ENCODE measurements around the gene FZD8. TPM values are rescaled to one million over a fixed set of nuclear protein-coding genes. Genes with fewer than 3 reads are reported as not detected.
A peak's percentile ranks its signal among the peaks of the same experiment; 100 is the strongest.

Gene FZD8
- total RNA-seq, 1 experiment from 2014 or later = 13.7 TPM

GRCh38 chr10:35661236-35661635 is 19.1 kb upstream of the FZD8 start:
- ATAC-seq = no peak
- no peak overlapping the region for H3K27ac Mint-ChIP-seq
- H3K9me3 Mint-ChIP-seq = peaks cover 8% of the 10 kb centered on the region

GRCh38 chr10:35659456-35659855 is 17.4 kb upstream of the FZD8 start:
- no peak for DNase-seq (ENCODE audit: low spot score)
- Mint-ChIP-seq H3K27me3 (ENCODE audit: low read depth) (no peaks in the 10 kb centered on the region; the same call in 1 of the 2 replicates), H3K27ac (no peak overlapping the region), H3K4me3 (no peak overlapping the region), H3K9me3 (peaks cover 8% of the 10 kb centered on the region), H3K4me1 (peaks cover 31% of the 10 kb centered on the region), H3K36me3 (peaks cover 7% of the 10 kb centered on the region)
- ChIA-PET CTCF (interaction anchor here (1.0 kb wide), 1 partner anchor 24 kb away, joined by 3 read pairs; no protein-coding TSS in a partner anchor), POLR2A (no interaction called here)
- ATAC-seq = peak; percentile 38; the same call in 1 of the 2 replicates
- TF ChIP-seq ZNF423 (CRISPR knock-in tag; IDR thresholded peaks at IDR 0.05) (peak; percentile 61), NFATC4 (CRISPR knock-in tag; IDR thresholded peaks at IDR 0.05) (no peak)

More at GRCh38 chr10:35661236-35661635, 19.1 kb upstream of the FZD8 start:
- Mint-ChIP-seq H3K4me3 (no peak overlapping the region), H3K36me3 (peaks cover 7% of the 10 kb centered on the region), H3K27me3 (ENCODE audit: low read depth) (no peaks in the 10 kb centered on the region; the same call in 1 of the 2 replicates), H3K4me1 (peaks cover 38% of the 10 kb centered on the region)
- TF ChIP-seq ATF3 (CRISPR knock-in tag; conservative IDR thresholded peaks at IDR 0.05) (no peak), SMAD4 (CRISPR knock-in tag; IDR thresholded peaks at IDR 0.05) (no peak), ZNF416 (CRISPR knock-in tag; IDR thresholded peaks at IDR 0.05) (no peak), FOXP1 (CRISPR knock-in tag; IDR thresholded peaks at IDR 0.05; ENCODE audit: borderline replicate concordance) (no peak), ESRRA (CRISPR knock-in tag; IDR thresholded peaks at IDR 0.05; ENCODE audit: borderline replicate concordance) (no peak), ZNF423 (CRISPR knock-in tag; IDR thresholded peaks at IDR 0.05) (no peak)
- ChIA-PET POLR2A (no interaction called here), CTCF (no interaction called here)
- no peak for DNase-seq (ENCODE audit: low spot score)

DNA sequence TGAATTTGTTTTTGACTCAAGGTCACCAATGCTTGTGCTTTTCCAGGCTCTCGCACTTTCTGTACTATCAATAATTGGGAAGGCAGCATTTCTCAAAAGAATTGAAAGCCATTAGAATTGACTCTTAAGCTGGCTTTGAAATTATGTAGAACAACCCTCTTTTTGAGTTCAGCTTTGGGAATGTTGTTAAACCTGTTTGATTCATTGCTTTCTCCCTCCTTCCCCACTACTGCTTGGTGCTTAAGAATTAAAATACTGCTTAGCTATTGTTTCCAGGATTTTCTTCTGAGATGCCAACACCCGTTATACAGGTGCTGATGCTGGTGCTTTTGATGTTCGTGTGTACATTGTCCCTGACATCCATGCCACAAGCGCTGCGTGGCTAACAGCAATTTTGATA is 15.5 kb upstream of the FZD8 start:
- TF ChIP-seq, protein P1, sequence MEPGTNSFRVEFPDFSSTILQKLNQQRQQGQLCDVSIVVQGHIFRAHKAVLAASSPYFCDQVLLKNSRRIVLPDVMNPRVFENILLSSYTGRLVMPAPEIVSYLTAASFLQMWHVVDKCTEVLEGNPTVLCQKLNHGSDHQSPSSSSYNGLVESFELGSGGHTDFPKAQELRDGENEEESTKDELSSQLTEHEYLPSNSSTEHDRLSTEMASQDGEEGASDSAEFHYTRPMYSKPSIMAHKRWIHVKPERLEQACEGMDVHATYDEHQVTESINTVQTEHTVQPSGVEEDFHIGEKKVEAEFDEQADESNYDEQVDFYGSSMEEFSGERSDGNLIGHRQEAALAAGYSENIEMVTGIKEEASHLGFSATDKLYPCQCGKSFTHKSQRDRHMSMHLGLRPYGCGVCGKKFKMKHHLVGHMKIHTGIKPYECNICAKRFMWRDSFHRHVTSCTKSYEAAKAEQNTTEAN (CRISPR knock-in tag; IDR thresholded peaks at IDR 0.05) = no peak
- TF ChIP-seq RELA (CRISPR knock-in tag; IDR thresholded peaks at IDR 0.05; ENCODE audit: borderline replicate concordance) (no peak), FOXP1 (CRISPR knock-in tag; IDR thresholded peaks at IDR 0.05; ENCODE audit: borderline replicate concordance) (no peak), NFE2L1 (CRISPR knock-in tag; IDR thresholded peaks at IDR 0.05) (no peak), SMAD3 (CRISPR knock-in tag; IDR thresholded peaks at IDR 0.05; ENCODE audit: borderline replicate concordance) (no peak), ZNF138 (CRISPR knock-in tag; conservative IDR thresholded peaks at IDR 0.05) (no peak), ATF3 (CRISPR knock-in tag; conservative IDR thresholded peaks at IDR 0.05) (no peak), ELF4 (CRISPR knock-in tag; IDR thresholded peaks at IDR 0.05; ENCODE audit: low read depth) (no peak), NFYB (CRISPR knock-in tag; conservative IDR thresholded peaks at IDR 0.05; ENCODE audit: low read depth) (no peak), CREM (CRISPR knock-in tag; IDR thresholded peaks at IDR 0.05) (no peak), USF1 (CRISPR knock-in tag; IDR thresholded peaks at IDR 0.05) (no peak), ZNF396 (CRISPR knock-in tag; IDR thresholded peaks at IDR 0.05; ENCODE audit: borderline replicate concordance) (no peak), ZNF317 (CRISPR knock-in tag; IDR thresholded peaks at IDR 0.05; ENCODE audit: borderline replicate concordance, low read depth) (no peak)
- TF ChIP-seq, protein P2, sequence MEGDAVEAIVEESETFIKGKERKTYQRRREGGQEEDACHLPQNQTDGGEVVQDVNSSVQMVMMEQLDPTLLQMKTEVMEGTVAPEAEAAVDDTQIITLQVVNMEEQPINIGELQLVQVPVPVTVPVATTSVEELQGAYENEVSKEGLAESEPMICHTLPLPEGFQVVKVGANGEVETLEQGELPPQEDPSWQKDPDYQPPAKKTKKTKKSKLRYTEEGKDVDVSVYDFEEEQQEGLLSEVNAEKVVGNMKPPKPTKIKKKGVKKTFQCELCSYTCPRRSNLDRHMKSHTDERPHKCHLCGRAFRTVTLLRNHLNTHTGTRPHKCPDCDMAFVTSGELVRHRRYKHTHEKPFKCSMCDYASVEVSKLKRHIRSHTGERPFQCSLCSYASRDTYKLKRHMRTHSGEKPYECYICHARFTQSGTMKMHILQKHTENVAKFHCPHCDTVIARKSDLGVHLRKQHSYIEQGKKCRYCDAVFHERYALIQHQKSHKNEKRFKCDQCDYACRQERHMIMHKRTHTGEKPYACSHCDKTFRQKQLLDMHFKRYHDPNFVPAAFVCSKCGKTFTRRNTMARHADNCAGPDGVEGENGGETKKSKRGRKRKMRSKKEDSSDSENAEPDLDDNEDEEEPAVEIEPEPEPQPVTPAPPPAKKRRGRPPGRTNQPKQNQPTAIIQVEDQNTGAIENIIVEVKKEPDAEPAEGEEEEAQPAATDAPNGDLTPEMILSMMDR (IDR thresholded peaks at IDR 0.05) = no peak
- no peaks in the 10 kb centered on the region; the same call in 1 of the 2 replicates for H3K27me3 Mint-ChIP-seq (ENCODE audit: low read depth)
- H3K4me3 Mint-ChIP-seq = no peak overlapping the region

More for the DNA sequence above, 15.5 kb upstream of the FZD8 start:
- peaks cover 8% of the 10 kb centered on the region for H3K9me3 Mint-ChIP-seq
- H3K4me1 Mint-ChIP-seq = peaks cover 22% of the 10 kb centered on the region
- H3K36me3 Mint-ChIP-seq = peaks cover 7% of the 10 kb centered on the region
- DNase-seq (ENCODE audit: low spot score) (no peak), ATAC-seq (no peak)
- no peak overlapping the region for H3K27ac Mint-ChIP-seq
- CTCF ChIA-PET = no interaction called here
- POLR2A ChIA-PET = no interaction called here

Measured in WTC11 (cell line).